H1 (cell line): ENCODE measurements around the gene BECN2. TPM values are rescaled to one million over a fixed set of nuclear protein-coding genes. Genes with fewer than 3 reads are reported as not detected.

Source experiments
- CTCF ChIP-seq, 3 experiments: IDR thresholded peaks; 1 replicate in 2 of 3; 2 replicates in 1 of 3; pipeline versions ENCODE4 v1.5.1 to v1.6.1; 2011; ENCODE audit warnings: low read length in 3 of 3, mild to moderate bottlenecking in 3 of 3, inconsistent platforms in 2 of 3, low read depth in 1 of 3, moderate library complexity in 1 of 3; ENCODE audit not compliant: insufficient read depth in 1 of 3; ENCODE audit errors: control extremely low read depth in 1 of 3
- MAX ChIP-seq: IDR thresholded peaks from 2 replicates; pipeline ENCODE4 v1.6.1; 2012; ENCODE audit warnings: inconsistent platforms
- polyA plus RNA-seq, 7 experiments: library from polyadenylated mRNA; depleted of rRNA in 3 of 7; stranded (reverse) in 5 of 7; unstranded in 2 of 7; fragments of >200 nt in 5 of 7; fragments of 200-250 nt in 2 of 7; gene quantifications; 1 replicate in 5 of 7; 2 replicates in 1 of 7; 4 replicates in 1 of 7; pipeline versions ENCODE4 v1.2.1 to v1.2.3, GENCODE V29; 2011 to 2013; ENCODE audit warnings: missing spikeins in 2 of 7, mixed read lengths in 2 of 7
- total RNA-seq: library from RNA; stranded (reverse); fragmentation: NEBNext Ultra II Directional; extraction: Animal tissue kit (Norgen Biotek cat#: 25700); gene quantifications from 2 replicates; pipeline ENCODE4 v1.2.1, GENCODE V29; 2021

BECN2 gene
- total and polyA plus RNA-seq, 2 of the 8 experiments (the other 6 are each of a cell fraction or from before 2014, with no cell fraction given) = not detected

GRCh38 chr1:242005866-242006535, 48.4 kb downstream of the BECN2 start (continued):
- TF ChIP-seq CTCF (IDR thresholded peaks at IDR 0.05; ENCODE audit: control extremely low read depth in 1 of 3, insufficient read depth in 1 of 3, low read depth in 1 of 3, low read length in 3 of 3) (no peak), MAX (no peak)
